ENCODE measurements around the gene CCNL2. TPM values are rescaled to one million over a fixed set of nuclear protein-coding genes. Genes with fewer than 3 reads are reported as not detected.
"Not testable (repeated sequence)": the region's sequence is repeated elsewhere in the genome, so short reads cannot be mapped to it uniquely, and the experiment has no call there.

The CCNL2 gene
- total RNA-seq, 1 donor from 2014 or later = 266 TPM

DNA sequence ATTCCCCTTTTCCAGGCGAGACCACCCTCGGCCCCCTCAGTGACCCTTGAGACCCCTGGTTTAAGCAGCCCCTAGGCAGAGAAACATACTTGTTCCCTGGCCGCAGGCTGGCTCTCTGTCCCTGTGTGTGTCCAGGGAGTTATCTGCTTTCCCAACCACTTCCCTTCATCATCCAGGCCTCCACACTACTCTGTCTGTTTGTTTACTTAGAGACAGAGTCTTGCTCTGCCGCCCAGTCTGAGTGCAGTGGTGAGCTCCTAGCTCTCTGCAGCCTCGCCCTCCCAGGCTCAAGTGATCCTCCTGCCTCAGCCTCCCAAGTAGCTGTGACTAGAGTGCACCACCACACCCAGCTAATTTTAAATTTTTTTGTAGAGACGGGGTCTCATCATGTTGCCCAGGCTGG is 30.5 kb upstream of the CCNL2 start:
- Mint-ChIP-seq H3K27ac (ENCODE audit: unreplicated experiment) (peak overlapping the region; percentile 82), H3K4me1 (ENCODE audit: unreplicated experiment) (peaks cover 22% of the 10 kb centered on the region), H3K9me3 (ENCODE audit: unreplicated experiment) (no peaks in the 10 kb centered on the region), H3K4me3 (ENCODE audit: unreplicated experiment) (peak overlapping the region; percentile 57), H3K27me3 (ENCODE audit: unreplicated experiment) (peaks cover 15% of the 10 kb centered on the region), H3K36me3 (ENCODE audit: low read depth, unreplicated experiment) (peaks cover 9% of the 10 kb centered on the region)
- TF ChIP-seq, protein P1, sequence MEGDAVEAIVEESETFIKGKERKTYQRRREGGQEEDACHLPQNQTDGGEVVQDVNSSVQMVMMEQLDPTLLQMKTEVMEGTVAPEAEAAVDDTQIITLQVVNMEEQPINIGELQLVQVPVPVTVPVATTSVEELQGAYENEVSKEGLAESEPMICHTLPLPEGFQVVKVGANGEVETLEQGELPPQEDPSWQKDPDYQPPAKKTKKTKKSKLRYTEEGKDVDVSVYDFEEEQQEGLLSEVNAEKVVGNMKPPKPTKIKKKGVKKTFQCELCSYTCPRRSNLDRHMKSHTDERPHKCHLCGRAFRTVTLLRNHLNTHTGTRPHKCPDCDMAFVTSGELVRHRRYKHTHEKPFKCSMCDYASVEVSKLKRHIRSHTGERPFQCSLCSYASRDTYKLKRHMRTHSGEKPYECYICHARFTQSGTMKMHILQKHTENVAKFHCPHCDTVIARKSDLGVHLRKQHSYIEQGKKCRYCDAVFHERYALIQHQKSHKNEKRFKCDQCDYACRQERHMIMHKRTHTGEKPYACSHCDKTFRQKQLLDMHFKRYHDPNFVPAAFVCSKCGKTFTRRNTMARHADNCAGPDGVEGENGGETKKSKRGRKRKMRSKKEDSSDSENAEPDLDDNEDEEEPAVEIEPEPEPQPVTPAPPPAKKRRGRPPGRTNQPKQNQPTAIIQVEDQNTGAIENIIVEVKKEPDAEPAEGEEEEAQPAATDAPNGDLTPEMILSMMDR (IDR thresholded peaks at IDR 0.05; ENCODE audit: unreplicated experiment) = no peak
- DNase-seq (ENCODE audit: low spot score) = no peak

DNA sequence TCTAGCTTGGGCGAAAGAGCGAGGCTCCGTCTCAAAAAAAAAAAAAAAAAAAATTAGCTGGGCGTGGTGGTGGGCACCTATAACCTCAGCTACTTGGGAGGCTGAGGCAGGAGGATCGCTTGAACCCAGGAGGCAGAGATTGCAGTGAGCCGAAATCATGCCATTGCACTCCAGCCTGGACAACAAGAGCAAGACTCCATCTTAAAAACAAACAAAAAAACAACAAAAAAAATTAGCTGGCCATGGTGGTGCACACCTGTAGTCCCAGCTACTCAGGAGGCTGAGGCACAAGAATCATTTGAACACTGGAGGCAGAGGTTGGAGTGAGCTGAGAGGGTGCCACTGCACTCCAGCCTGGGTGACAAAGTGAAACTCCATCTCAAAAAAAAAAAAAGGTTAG is 29.8 kb upstream of the CCNL2 start:
- H3K4me3 Mint-ChIP-seq (ENCODE audit: unreplicated experiment); H3K36me3 Mint-ChIP-seq (ENCODE audit: low read depth, unreplicated experiment); H3K9me3 Mint-ChIP-seq (ENCODE audit: unreplicated experiment); DNase-seq (ENCODE audit: low spot score); H3K27ac Mint-ChIP-seq (ENCODE audit: unreplicated experiment): not testable (repeated sequence)
- peaks cover 22% of the 10 kb centered on the region for H3K4me1 Mint-ChIP-seq (ENCODE audit: unreplicated experiment)
- peaks cover 18% of the 10 kb centered on the region for H3K27me3 Mint-ChIP-seq (ENCODE audit: unreplicated experiment)

DNA sequence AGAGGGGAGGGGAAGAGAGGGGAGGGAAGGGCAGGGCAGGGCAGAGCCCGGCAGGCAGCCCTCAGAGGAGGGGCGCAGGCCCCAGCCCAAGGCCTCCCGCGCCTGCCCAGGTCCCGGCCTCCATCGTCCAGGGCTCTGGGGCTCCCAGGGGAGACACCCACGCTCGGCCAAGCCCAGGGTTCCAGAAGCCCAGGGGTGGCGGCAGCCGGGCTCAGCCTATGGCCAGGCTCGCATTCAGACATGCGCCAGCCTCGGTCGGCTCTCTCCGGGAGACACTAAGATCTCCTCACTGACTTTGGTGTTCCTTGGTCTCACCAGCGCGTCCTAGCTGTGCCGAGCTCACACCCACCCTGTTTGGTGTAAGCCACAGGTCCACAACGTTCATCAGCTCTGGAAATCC is 29.0 kb upstream of the CCNL2 start:
- TF ChIP-seq, protein P1 (IDR thresholded peaks at IDR 0.05; ENCODE audit: unreplicated experiment) = no peak
- Mint-ChIP-seq H3K27me3 (ENCODE audit: unreplicated experiment) (peaks cover 18% of the 10 kb centered on the region), H3K27ac (ENCODE audit: unreplicated experiment) (peak overlapping the region; percentile 85), H3K4me1 (ENCODE audit: unreplicated experiment) (peaks cover 22% of the 10 kb centered on the region), H3K4me3 (ENCODE audit: unreplicated experiment) (peak overlapping the region; percentile 91), H3K9me3 (ENCODE audit: unreplicated experiment) (no peaks in the 10 kb centered on the region), H3K36me3 (ENCODE audit: low read depth, unreplicated experiment) (peaks cover 9% of the 10 kb centered on the region)
- DNase-seq (ENCODE audit: low spot score) = no peak

DNA sequence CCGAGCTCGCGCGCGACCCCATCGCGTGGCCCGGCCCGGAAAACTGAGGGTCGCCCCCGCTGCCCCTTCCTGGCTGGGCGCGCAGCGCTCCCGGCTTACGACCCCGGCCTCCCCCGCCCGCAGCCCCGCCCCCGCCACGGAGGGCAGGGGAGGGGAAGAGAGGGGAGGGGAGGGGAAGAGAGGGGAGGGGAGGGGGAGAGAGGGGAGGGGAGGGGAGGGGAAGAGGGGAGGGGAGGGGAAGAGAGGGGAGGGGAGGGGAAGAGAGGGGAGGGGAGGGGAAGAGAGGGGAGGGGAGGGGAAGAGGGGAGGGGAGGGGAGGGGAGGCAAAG is 28.6 kb upstream of the CCNL2 start:
- peaks cover 9% of the 10 kb centered on the region for H3K36me3 Mint-ChIP-seq (ENCODE audit: low read depth, unreplicated experiment)
- peaks cover 22% of the 10 kb centered on the region for H3K4me1 Mint-ChIP-seq (ENCODE audit: unreplicated experiment)
- H3K9me3 Mint-ChIP-seq (ENCODE audit: unreplicated experiment) = no peaks in the 10 kb centered on the region
- H3K4me3 Mint-ChIP-seq (ENCODE audit: unreplicated experiment) = no peak overlapping the region
- no peak overlapping the region for H3K27ac Mint-ChIP-seq (ENCODE audit: unreplicated experiment)
- no peak for DNase-seq (ENCODE audit: low spot score)
- peaks cover 18% of the 10 kb centered on the region for H3K27me3 Mint-ChIP-seq (ENCODE audit: unreplicated experiment)
- TF ChIP-seq, protein P1 (IDR thresholded peaks at IDR 0.05; ENCODE audit: unreplicated experiment) = no peak

DNA sequence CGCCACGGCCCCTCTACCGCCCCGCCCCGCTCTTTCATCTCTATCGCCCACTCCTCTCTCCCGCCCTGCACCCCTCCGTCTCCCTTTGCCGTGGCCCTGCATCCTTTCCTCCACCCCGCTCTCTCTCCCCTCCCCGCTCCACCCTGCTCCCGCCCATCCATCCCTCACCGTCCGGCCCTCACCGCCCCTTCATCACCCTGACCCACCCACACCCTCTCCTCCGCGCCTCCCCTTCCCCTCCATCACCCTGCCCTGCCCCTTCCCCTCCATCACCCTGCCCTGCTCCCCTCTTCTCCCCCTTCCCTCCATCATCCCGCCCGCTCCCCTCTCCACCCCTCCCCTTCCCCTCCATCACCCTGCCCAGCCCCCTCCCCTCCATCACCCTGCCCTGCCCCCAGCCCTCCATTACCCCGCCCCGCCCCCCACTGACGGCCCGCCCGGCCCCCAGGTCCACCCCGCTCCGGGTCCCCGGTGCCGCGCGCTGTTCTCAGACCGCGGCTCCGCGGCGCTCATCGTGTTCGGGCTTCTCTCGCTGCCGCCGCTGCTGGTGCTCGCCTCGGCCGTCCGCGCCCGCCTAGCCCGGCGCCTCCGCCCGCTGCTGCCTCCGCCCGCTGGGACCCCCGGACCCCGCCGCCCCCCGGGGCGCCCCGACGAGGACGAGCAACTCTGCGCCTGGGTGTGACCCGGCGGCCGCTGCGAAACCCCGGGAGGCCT is 28.1 kb upstream of the CCNL2 start:
- Mint-ChIP-seq H3K4me3 (ENCODE audit: unreplicated experiment) (no peak overlapping the region), H3K27ac (ENCODE audit: unreplicated experiment) (no peak overlapping the region), H3K9me3 (ENCODE audit: unreplicated experiment) (no peaks in the 10 kb centered on the region), H3K4me1 (ENCODE audit: unreplicated experiment) (peaks cover 24% of the 10 kb centered on the region), H3K27me3 (ENCODE audit: unreplicated experiment) (peaks cover 18% of the 10 kb centered on the region), H3K36me3 (ENCODE audit: low read depth, unreplicated experiment) (peaks cover 9% of the 10 kb centered on the region)
- DNase-seq (ENCODE audit: low spot score) = no peak
- TF ChIP-seq, protein P1 (IDR thresholded peaks at IDR 0.05; ENCODE audit: unreplicated experiment) = no peak
